Measurements from ENCODE around the gene PLK3.

GRCh38 chr1:44811234-44811633, 11.1 kb downstream of the PLK3 start:
- TF ChIP-seq CTCF (IDR thresholded peaks at IDR 0.05; ENCODE audit: borderline replicate concordance, extremely low read depth, low read length, poor library complexity, severe bottlenecking) = no peak
- TF ChIP-seq EZH2 (IDR thresholded peaks at IDR 0.05; ENCODE audit: borderline replicate concordance, low read depth, low read length, severe bottlenecking) = no peak
